ENCODE data around the gene TEX54. TPM values are rescaled to one million over a fixed set of nuclear protein-coding genes. Genes with fewer than 3 reads are reported as not detected.

Gene TEX54
- total and polyA plus RNA-seq, 2 of the 13 experiments (the other 11 are each of a cell fraction or from before 2014, with no cell fraction given), result not detected

DNA sequence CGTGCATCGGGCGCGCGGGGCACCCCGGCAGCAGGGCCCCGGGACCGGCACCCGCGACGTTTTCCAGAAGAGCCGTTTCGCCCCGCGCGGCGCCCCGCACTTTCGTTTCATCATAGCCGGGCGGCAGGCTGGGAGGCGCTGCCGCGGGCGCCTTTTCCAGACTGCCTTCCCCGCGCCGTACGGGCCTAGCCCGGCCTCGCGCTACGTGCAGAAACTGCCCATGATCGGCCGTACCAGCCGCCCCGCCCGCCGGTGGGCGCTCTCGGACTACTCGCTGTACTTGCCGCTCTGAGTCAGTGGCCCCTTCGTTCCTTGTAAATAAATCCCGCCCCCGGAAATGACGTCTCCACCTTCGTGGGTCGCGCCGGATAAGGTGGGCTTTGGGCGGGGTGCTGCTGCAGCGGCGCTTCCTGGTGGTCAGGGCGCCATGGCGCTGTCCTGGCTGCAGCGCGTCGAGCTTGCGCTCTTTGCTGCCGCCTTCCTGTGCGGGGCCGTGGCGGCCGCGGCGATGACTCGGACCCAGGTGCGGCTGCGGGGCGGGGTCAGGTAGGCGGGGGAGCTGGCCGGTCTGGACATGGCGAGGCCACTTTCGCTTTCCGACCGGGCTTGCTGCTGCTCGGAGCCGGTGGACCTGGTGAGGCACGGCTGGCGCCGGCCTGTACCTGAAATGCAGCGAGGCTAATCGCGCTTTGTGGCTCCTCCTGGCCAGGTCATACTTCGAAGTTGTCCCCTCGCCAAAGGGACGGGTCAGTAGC lies 45.5 kb downstream of the TEX54 start, which contains the start of gene TMEM179B (continued):
- TF ChIP-seq, protein P1, sequence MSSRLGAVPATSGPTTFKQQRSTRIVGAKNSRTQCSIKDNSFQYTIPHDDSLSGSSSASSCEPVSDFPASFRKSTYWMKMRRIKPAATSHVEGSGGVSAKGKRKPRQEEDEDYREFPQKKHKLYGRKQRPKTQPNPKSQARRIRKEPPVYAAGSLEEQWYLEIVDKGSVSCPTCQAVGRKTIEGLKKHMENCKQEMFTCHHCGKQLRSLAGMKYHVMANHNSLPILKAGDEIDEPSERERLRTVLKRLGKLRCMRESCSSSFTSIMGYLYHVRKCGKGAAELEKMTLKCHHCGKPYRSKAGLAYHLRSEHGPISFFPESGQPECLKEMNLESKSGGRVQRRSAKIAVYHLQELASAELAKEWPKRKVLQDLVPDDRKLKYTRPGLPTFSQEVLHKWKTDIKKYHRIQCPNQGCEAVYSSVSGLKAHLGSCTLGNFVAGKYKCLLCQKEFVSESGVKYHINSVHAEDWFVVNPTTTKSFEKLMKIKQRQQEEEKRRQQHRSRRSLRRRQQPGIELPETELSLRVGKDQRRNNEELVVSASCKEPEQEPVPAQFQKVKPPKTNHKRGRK (CRISPR knock-in tag; IDR thresholded peaks at IDR 0.05), result no peak; the same call in 1 of the 2 replicates
- 0 out of 2 replicates have a peak, but pooled peaks have one; percentile 61 for TF ChIP-seq TP53 (CRISPR knock-in tag; conservative IDR thresholded peaks at IDR 0.05)
- TF ChIP-seq, protein P2, sequence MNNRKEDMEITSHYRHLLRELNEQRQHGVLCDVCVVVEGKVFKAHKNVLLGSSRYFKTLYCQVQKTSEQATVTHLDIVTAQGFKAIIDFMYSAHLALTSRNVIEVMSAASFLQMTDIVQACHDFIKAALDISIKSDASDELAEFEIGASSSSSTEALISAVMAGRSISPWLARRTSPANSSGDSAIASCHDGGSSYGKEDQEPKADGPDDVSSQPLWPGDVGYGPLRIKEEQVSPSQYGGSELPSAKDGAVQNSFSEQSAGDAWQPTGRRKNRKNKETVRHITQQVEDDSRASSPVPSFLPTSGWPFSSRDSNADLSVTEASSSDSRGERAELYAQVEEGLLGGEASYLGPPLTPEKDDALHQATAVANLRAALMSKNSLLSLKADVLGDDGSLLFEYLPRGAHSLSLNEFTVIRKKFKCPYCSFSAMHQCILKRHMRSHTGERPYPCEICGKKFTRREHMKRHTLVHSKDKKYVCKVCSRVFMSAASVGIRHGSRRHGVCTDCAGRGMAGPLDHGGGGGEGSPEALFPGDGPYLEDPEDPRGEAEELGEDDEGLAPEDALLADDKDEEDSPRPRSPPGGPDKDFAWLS (CRISPR knock-in tag; IDR thresholded peaks at IDR 0.05; ENCODE audit: borderline replicate concordance), result no peak
- TF ChIP-seq, protein P3, sequence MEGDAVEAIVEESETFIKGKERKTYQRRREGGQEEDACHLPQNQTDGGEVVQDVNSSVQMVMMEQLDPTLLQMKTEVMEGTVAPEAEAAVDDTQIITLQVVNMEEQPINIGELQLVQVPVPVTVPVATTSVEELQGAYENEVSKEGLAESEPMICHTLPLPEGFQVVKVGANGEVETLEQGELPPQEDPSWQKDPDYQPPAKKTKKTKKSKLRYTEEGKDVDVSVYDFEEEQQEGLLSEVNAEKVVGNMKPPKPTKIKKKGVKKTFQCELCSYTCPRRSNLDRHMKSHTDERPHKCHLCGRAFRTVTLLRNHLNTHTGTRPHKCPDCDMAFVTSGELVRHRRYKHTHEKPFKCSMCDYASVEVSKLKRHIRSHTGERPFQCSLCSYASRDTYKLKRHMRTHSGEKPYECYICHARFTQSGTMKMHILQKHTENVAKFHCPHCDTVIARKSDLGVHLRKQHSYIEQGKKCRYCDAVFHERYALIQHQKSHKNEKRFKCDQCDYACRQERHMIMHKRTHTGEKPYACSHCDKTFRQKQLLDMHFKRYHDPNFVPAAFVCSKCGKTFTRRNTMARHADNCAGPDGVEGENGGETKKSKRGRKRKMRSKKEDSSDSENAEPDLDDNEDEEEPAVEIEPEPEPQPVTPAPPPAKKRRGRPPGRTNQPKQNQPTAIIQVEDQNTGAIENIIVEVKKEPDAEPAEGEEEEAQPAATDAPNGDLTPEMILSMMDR (CRISPR knock-in tag; IDR thresholded peaks at IDR 0.05), result peak; percentile 79
- TF ChIP-seq, protein P4, sequence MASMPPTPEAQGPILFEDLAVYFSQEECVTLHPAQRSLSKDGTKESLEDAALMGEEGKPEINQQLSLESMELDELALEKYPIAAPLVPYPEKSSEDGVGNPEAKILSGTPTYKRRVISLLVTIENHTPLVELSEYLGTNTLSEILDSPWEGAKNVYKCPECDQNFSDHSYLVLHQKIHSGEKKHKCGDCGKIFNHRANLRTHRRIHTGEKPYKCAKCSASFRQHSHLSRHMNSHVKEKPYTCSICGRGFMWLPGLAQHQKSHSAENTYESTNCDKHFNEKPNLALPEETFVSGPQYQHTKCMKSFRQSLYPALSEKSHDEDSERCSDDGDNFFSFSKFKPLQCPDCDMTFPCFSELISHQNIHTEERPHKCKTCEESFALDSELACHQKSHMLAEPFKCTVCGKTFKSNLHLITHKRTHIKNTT (CRISPR knock-in tag; IDR thresholded peaks at IDR 0.05), result no peak
- TF ChIP-seq JUND (CRISPR knock-in tag; IDR thresholded peaks at IDR 0.05), result peak; percentile 78
- TF ChIP-seq PHF8 (CRISPR knock-in tag; IDR thresholded peaks at IDR 0.05), result peak; percentile 93
- TF ChIP-seq MTF1 (CRISPR knock-in tag; IDR thresholded peaks at IDR 0.05), result no peak; the same call in 1 of the 2 replicates
- TF ChIP-seq ZFY (CRISPR knock-in tag; IDR thresholded peaks at IDR 0.05), result peak; percentile 90
- no peak; the same call in 1 of the 2 replicates for TF ChIP-seq ZNF121 (CRISPR knock-in tag; IDR thresholded peaks at IDR 0.05)
- no peak for TF ChIP-seq PRPF4 (IDR thresholded peaks at IDR 0.05; ENCODE audit: low read depth, low read length, poor library complexity, severe bottlenecking)
- peak; percentile 86 for TF ChIP-seq ZBTB7A (CRISPR knock-in tag; IDR thresholded peaks at IDR 0.05)
- TF ChIP-seq ELF1 (CRISPR knock-in tag; IDR thresholded peaks at IDR 0.05), result peak; percentile 94
- 0 out of 2 replicates have a peak, but pooled peaks have one; percentile 18 for TF ChIP-seq HOXA9 (CRISPR knock-in tag; IDR thresholded peaks at IDR 0.05; ENCODE audit: borderline replicate concordance)
- no peak for TF ChIP-seq ZNF292 (CRISPR knock-in tag; IDR thresholded peaks at IDR 0.05; ENCODE audit: borderline replicate concordance, low read depth)
- TF ChIP-seq FOXM1 (CRISPR knock-in tag; IDR thresholded peaks at IDR 0.05), result no peak
- TF ChIP-seq EEA1 (CRISPR knock-in tag; IDR thresholded peaks at IDR 0.05; ENCODE audit: borderline replicate concordance), result peak; percentile 96
- TF ChIP-seq ZNF205 (CRISPR knock-in tag; IDR thresholded peaks at IDR 0.05), result no peak; the same call in 1 of the 2 replicates
- TF ChIP-seq ONECUT2 (CRISPR knock-in tag; IDR thresholded peaks at IDR 0.05), result no peak
- TF ChIP-seq EZH2 (conservative IDR thresholded peaks at IDR 0.05; ENCODE audit: low read depth, low read length), result no peak
- TF ChIP-seq, protein P5, sequence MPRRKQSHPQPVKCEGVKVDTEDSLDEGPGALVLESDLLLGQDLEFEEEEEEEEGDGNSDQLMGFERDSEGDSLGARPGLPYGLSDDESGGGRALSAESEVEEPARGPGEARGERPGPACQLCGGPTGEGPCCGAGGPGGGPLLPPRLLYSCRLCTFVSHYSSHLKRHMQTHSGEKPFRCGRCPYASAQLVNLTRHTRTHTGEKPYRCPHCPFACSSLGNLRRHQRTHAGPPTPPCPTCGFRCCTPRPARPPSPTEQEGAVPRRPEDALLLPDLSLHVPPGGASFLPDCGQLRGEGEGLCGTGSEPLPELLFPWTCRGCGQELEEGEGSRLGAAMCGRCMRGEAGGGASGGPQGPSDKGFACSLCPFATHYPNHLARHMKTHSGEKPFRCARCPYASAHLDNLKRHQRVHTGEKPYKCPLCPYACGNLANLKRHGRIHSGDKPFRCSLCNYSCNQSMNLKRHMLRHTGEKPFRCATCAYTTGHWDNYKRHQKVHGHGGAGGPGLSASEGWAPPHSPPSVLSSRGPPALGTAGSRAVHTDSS (CRISPR knock-in tag; conservative IDR thresholded peaks at IDR 0.05), result 0 out of 2 replicates have a peak, but pooled peaks have one; percentile 14
